HEK293 (cell line): Measurements from ENCODE around the gene HOXB8.

Experiments used
- CTCF ChIP-seq: fragments of 450-650 bp; formaldehyde crosslinking; IDR thresholded peaks from 2 replicates; pipeline ENCODE4 v1.5.1; 2016; ENCODE audit warnings: missing biosample characterization, missing genetic modification characterization
- HOXA7 ChIP-seq: sonication (generic); formaldehyde crosslinking; IDR thresholded peaks from 2 replicates; pipeline ENCODE4 v1.8.1; 2022; ENCODE audit warnings: missing genetic modification reagents, borderline replicate concordance
- KLF10 ChIP-seq: fragments of 450-650 bp; IDR thresholded peaks from 2 replicates; pipeline ENCODE4 v1.5.1; 2018; ENCODE audit warnings: missing biosample characterization, mild to moderate bottlenecking, missing genetic modification characterization
- KLF7 ChIP-seq: fragments of 450-650 bp; formaldehyde crosslinking; IDR thresholded peaks from 2 replicates; pipeline ENCODE4 v1.5.1; 2016; ENCODE audit warnings: missing biosample characterization, missing genetic modification characterization, borderline replicate concordance
- SP7 ChIP-seq: fragments of 450-650 bp; formaldehyde crosslinking; IDR thresholded peaks from 2 replicates; pipeline ENCODE4 v1.5.1; 2016; ENCODE audit warnings: missing biosample characterization, missing genetic modification characterization
- YY2 ChIP-seq: fragments of 450-650 bp; formaldehyde crosslinking; IDR thresholded peaks from 2 replicates; pipeline ENCODE4 v1.5.1; 2016; ENCODE audit warnings: missing biosample characterization, missing genetic modification characterization
- ZBTB1 ChIP-seq: fragments of 450-650 bp; formaldehyde crosslinking; IDR thresholded peaks from 2 replicates; pipeline ENCODE4 v1.5.1; 2016; ENCODE audit warnings: missing biosample characterization, missing genetic modification characterization
- ZBTB17 ChIP-seq: fragments of 450-650 bp; formaldehyde crosslinking; IDR thresholded peaks from 2 replicates; pipeline ENCODE4 v1.5.1; 2016; ENCODE audit warnings: missing biosample characterization, missing genetic modification characterization
- ZBTB26 ChIP-seq: fragments of 450-650 bp; formaldehyde crosslinking; optimal IDR thresholded peaks from 2 replicates; pipeline ENCODE3; 2016; ENCODE audit warnings: missing biosample characterization, mild to moderate bottlenecking, missing genetic modification characterization
- ZBTB48 ChIP-seq: fragments of 450-650 bp; formaldehyde crosslinking; IDR thresholded peaks from 2 replicates; pipeline ENCODE4 v1.5.1; 2016; ENCODE audit warnings: missing biosample characterization, missing genetic modification characterization
- ZNF16 ChIP-seq: fragments of 450-650 bp; formaldehyde crosslinking; IDR thresholded peaks from 2 replicates; pipeline ENCODE4 v1.5.1; 2016; ENCODE audit warnings: low read depth, missing biosample characterization, missing genetic modification characterization
- ZNF362 ChIP-seq: fragments of 450-650 bp; formaldehyde crosslinking; IDR thresholded peaks from 2 replicates; pipeline ENCODE4 v1.5.1; 2016; ENCODE audit warnings: missing biosample characterization, missing genetic modification characterization
- ZNF366 ChIP-seq: fragments of 450-650 bp; formaldehyde crosslinking; conservative IDR thresholded peaks from 2 replicates; pipeline ENCODE4 v1.5.1; 2016; ENCODE audit warnings: missing biosample characterization, missing genetic modification characterization
- ZNF391 ChIP-seq: fragments of 450-650 bp; formaldehyde crosslinking; IDR thresholded peaks from 2 replicates; pipeline ENCODE4 v1.5.1; 2016; ENCODE audit warnings: low read depth, missing biosample characterization, missing genetic modification characterization, borderline replicate concordance
- ZNF404 ChIP-seq: fragments of 450-650 bp; formaldehyde crosslinking; IDR thresholded peaks from 2 replicates; pipeline ENCODE4 v1.5.1; 2017; ENCODE audit warnings: missing biosample characterization, missing genetic modification characterization
- ZNF560 ChIP-seq: fragments of 450-650 bp; formaldehyde crosslinking; IDR thresholded peaks from 2 replicates; pipeline ENCODE4 v1.5.1; 2017; ENCODE audit warnings: missing biosample characterization, missing genetic modification characterization, borderline replicate concordance
- ZNF596 ChIP-seq: fragments of 450-650 bp; IDR thresholded peaks from 2 replicates; pipeline ENCODE4 v1.5.0; 2018; ENCODE audit warnings: missing biosample characterization, mild to moderate bottlenecking, missing genetic modification characterization, moderate library complexity
- ZNF610 ChIP-seq: fragments of 450-650 bp; formaldehyde crosslinking; IDR thresholded peaks from 2 replicates; pipeline ENCODE4 v1.5.1; 2016; ENCODE audit warnings: missing biosample characterization, missing genetic modification characterization, borderline replicate concordance
- ZNF623 ChIP-seq: fragments of 450-650 bp; formaldehyde crosslinking; IDR thresholded peaks from 2 replicates; pipeline ENCODE4 v1.5.1; 2016; ENCODE audit warnings: missing biosample characterization, missing genetic modification characterization
- ZNF701 ChIP-seq: fragments of 450-650 bp; formaldehyde crosslinking; IDR thresholded peaks from 2 replicates; pipeline ENCODE4 v1.5.1; 2016; ENCODE audit warnings: missing biosample characterization, missing genetic modification characterization
- TF ChIP-seq, protein P1 (sequence below): fragments of 450-650 bp; formaldehyde crosslinking; IDR thresholded peaks from 2 replicates; pipeline ENCODE4 v1.5.1; 2016; ENCODE audit warnings: missing biosample characterization, missing genetic modification characterization
- TF ChIP-seq, protein P2 (sequence below): fragments of 450-650 bp; formaldehyde crosslinking; IDR thresholded peaks from 2 replicates; pipeline ENCODE4 v1.5.1; 2016; ENCODE audit warnings: missing biosample characterization, missing genetic modification characterization
- TF ChIP-seq, protein P3 (sequence below): fragments of 450-650 bp; formaldehyde crosslinking; IDR thresholded peaks from 2 replicates; pipeline ENCODE4 v1.5.1; 2016; ENCODE audit warnings: missing biosample characterization, missing genetic modification characterization
- TF ChIP-seq, protein P4 (sequence below): fragments of 450-650 bp; formaldehyde crosslinking; IDR thresholded peaks from 2 replicates; pipeline ENCODE4; 2016; ENCODE audit warnings: missing biosample characterization, missing genetic modification characterization
- TF ChIP-seq, protein P5 (sequence below): fragments of 450-650 bp; formaldehyde crosslinking; IDR thresholded peaks from 2 replicates; pipeline ENCODE4 v1.5.1; 2017; ENCODE audit warnings: missing biosample characterization, missing genetic modification characterization

Gene HOXB8

DNA sequence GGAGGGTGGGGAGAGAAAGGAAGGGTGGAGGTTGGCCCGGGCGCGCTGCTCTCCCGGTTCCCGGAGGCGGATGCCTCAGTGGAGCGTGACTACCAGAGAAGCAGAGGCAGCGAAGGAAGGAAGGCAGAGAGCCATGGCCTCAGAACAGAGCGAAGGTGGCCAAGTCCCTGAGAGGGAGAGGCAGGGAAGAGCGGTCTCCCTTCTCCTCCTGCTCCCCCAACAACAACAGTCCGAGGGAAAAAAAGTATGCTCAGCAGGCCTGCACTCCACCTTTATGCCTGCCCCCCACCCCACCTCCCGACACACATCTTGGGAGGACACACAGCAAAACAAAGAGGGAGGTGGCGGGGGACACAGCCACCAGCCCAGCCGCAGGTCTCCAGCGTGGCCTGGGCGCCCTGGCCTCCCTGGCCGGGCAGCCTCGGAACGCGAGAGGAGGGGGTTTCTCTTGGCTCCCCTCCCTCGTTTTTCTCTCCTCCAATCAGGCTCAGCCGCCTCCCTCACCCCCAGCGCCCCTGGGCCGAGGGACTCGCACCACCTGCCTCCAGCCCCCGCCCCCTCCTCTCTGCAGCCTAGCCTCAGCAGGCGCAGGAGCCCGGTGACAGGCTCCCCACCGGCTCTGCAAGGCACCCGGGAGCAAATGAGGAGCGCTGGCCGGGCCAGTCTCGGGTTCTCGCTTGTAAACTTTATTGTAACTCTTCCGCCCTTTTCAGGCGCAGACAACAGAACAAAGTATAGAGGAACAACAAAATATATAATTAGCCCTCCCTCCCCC lies 3.2 kb downstream of the HOXB8 start (continued):
- TF ChIP-seq ZBTB48 (tag by site-specific recombination): peak; percentile 82
- TF ChIP-seq, protein P1, sequence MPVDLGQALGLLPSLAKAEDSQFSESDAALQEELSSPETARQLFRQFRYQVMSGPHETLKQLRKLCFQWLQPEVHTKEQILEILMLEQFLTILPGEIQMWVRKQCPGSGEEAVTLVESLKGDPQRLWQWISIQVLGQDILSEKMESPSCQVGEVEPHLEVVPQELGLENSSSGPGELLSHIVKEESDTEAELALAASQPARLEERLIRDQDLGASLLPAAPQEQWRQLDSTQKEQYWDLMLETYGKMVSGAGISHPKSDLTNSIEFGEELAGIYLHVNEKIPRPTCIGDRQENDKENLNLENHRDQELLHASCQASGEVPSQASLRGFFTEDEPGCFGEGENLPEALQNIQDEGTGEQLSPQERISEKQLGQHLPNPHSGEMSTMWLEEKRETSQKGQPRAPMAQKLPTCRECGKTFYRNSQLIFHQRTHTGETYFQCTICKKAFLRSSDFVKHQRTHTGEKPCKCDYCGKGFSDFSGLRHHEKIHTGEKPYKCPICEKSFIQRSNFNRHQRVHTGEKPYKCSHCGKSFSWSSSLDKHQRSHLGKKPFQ (tag by site-specific recombination): no peak
- TF ChIP-seq KLF7: 0 out of 2 replicates have a peak, but pooled peaks have one; percentile 15
- TF ChIP-seq SP7 (tag by site-specific recombination): no peak
- no peak for TF ChIP-seq ZBTB1
- TF ChIP-seq, protein P2, sequence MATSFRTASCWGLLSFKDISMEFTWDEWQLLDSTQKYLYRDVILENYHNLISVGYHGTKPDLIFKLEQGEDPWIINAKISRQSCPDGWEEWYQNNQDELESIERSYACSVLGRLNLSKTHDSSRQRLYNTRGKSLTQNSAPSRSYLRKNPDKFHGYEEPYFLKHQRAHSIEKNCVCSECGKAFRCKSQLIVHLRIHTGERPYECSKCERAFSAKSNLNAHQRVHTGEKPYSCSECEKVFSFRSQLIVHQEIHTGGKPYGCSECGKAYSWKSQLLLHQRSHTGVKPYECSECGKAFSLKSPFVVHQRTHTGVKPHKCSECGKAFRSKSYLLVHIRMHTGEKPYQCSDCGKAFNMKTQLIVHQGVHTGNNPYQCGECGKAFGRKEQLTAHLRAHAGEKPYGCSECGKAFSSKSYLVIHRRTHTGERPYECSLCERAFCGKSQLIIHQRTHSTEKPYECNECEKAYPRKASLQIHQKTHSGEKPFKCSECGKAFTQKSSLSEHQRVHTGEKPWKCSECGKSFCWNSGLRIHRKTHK (tag by site-specific recombination): no peak
- peak; percentile 67; the same call in 1 of the 2 replicates for TF ChIP-seq ZNF610 (tag by site-specific recombination)
- 0 out of 2 replicates have a peak, but pooled peaks have one; percentile 20 for TF ChIP-seq YY2 (tag by site-specific recombination)
- TF ChIP-seq, protein P3, sequence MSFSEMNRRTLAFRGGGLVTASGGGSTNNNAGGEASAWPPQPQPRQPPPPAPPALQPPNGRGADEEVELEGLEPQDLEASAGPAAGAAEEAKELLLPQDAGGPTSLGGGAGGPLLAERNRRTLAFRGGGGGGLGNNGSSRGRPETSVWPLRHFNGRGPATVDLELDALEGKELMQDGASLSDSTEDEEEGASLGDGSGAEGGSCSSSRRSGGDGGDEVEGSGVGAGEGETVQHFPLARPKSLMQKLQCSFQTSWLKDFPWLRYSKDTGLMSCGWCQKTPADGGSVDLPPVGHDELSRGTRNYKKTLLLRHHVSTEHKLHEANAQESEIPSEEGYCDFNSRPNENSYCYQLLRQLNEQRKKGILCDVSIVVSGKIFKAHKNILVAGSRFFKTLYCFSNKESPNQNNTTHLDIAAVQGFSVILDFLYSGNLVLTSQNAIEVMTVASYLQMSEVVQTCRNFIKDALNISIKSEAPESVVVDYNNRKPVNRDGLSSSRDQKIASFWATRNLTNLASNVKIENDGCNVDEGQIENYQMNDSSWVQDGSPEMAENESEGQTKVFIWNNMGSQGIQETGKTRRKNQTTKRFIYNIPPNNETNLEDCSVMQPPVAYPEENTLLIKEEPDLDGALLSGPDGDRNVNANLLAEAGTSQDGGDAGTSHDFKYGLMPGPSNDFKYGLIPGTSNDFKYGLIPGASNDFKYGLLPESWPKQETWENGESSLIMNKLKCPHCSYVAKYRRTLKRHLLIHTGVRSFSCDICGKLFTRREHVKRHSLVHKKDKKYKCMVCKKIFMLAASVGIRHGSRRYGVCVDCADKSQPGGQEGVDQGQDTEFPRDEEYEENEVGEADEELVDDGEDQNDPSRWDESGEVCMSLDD (tag by site-specific recombination): peak; percentile 88
- 0 out of 2 replicates have a peak, but pooled peaks have one; percentile 45 for TF ChIP-seq ZNF362 (tag by site-specific recombination)
- TF ChIP-seq ZBTB17: peak; percentile 96
- TF ChIP-seq, protein P4, sequence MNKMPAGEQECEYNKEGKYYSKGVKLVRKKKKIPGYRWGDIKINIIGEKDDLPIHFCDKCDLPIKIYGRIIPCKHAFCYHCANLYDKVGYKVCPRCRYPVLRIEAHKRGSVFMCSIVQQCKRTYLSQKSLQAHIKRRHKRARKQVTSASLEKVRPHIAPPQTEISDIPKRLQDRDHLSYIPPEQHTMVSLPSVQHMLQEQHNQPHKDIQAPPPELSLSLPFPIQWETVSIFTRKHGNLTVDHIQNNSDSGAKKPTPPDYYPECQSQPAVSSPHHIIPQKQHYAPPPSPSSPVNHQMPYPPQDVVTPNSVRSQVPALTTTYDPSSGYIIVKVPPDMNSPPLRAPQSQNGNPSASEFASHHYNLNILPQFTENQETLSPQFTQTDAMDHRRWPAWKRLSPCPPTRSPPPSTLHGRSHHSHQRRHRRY (tag by site-specific recombination): no peak
- no peak for TF ChIP-seq ZNF16
- TF ChIP-seq HOXA7 (CRISPR knock-in tag): no peak
- no peak; the same call in none of the 2 replicates for TF ChIP-seq KLF10 (tag by site-specific recombination)
- TF ChIP-seq ZNF391 (tag by site-specific recombination): peak; percentile 67; the same call in 1 of the 2 replicates
- no peak for TF ChIP-seq ZNF701 (tag by site-specific recombination)
- TF ChIP-seq ZNF404 (tag by site-specific recombination): no peak
- TF ChIP-seq ZNF623 (tag by site-specific recombination): no peak
- peak; percentile 28 for TF ChIP-seq ZBTB26
- TF ChIP-seq CTCF (tag by site-specific recombination): no peak
- no peak for TF ChIP-seq ZNF560 (tag by site-specific recombination)
- peak; percentile 89 for TF ChIP-seq ZNF366 (tag by site-specific recombination)
- TF ChIP-seq ZNF596 (tag by site-specific recombination): peak; percentile 51
- TF ChIP-seq, protein P5, sequence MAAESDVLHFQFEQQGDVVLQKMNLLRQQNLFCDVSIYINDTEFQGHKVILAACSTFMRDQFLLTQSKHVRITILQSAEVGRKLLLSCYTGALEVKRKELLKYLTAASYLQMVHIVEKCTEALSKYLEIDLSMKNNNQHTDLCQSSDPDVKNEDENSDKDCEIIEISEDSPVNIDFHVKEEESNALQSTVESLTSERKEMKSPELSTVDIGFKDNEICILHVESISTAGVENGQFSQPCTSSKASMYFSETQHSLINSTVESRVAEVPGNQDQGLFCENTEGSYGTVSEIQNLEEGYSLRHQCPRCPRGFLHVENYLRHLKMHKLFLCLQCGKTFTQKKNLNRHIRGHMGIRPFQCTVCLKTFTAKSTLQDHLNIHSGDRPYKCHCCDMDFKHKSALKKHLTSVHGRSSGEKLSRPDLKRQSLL (tag by site-specific recombination): peak; percentile 96
